ENCODE measurements around the gene NPLOC4. TPM values are rescaled to one million over a fixed set of nuclear protein-coding genes. Genes with fewer than 3 reads are reported as not detected.

Gene NPLOC4
- total RNA-seq, 2 donors from 2014 or later: 43.8 to 63.0 TPM

DNA sequence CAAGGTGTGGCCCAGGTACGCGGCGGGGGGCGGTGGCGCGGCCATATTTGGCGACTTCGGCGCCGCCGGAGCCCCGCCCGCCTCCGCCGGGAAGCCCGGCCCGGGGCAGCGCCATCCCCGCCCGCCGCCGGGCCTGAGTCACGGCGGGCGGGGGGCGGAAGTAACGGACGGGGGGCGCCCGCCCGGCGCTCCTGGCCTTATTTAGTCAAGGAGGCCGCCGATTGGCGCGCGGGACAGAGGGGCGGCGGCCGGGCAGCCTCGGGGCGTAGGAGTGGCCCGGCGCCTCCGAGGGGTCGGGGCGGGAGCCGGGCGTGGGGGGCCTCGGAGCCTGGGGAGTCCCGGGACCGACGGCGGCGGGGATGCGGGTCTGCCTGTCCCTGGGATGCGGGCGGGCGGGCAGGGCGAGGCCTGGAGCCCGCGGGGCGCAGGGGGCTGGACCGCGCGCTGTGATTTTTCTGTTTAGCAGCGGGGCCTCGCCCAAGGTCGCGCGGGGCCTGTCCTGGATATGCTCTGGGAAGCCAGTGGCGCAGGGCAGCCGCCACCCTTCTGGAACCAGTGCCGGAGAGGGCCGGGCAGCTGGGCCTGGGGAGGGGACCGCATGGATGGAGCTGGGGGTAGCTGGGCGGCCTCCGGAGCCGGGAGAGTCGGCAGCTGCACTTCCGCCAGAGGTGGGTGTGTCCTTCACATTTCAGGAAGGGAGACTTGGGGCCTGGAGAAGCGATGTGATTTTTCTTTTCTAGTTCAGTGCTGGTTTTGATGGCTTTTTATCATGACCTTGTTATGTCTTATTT is 122.0 kb downstream of the NPLOC4 start:
- Histone ChIP-seq H3K4me3 (peak overlapping the region in 1 of 2 donors; percentile 63), H3K36me3 (replicated peaks in 1 of 2; ENCODE audit: insufficient read depth in 1 of 2, low read depth in 2 of 2) (peaks cover 0 to 9% of the 10 kb centered on the region in 2 donors), H3K27ac (peak overlapping the region; percentile 99 to 100 (median 99)), H3K9me3 (no peaks in the 10 kb centered on the region), H3K4me1 (peaks cover 58% of the 10 kb centered on the region), H3K27me3 (no peaks in the 10 kb centered on the region)
- ATAC-seq: peak; percentile 31
- intact Hi-C loops (cut with DNase I): no loop called here
- DNase-seq: peak; percentile 78 to 83 (median 80)
- TF ChIP-seq, protein P1, sequence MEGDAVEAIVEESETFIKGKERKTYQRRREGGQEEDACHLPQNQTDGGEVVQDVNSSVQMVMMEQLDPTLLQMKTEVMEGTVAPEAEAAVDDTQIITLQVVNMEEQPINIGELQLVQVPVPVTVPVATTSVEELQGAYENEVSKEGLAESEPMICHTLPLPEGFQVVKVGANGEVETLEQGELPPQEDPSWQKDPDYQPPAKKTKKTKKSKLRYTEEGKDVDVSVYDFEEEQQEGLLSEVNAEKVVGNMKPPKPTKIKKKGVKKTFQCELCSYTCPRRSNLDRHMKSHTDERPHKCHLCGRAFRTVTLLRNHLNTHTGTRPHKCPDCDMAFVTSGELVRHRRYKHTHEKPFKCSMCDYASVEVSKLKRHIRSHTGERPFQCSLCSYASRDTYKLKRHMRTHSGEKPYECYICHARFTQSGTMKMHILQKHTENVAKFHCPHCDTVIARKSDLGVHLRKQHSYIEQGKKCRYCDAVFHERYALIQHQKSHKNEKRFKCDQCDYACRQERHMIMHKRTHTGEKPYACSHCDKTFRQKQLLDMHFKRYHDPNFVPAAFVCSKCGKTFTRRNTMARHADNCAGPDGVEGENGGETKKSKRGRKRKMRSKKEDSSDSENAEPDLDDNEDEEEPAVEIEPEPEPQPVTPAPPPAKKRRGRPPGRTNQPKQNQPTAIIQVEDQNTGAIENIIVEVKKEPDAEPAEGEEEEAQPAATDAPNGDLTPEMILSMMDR (IDR thresholded peaks at IDR 0.05): peak in 1 of 7 experiments; percentile 4
- TF ChIP-seq POLR2A (IDR thresholded peaks at IDR 0.05): peak; percentile 13 to 63 (median 56)
- WGBS, 2 donors: 1% methylated on average over 45 of the region's 82 CpGs; no CpG with 5 or more reads in 1 of the 2 donors

GRCh38 chr17:81514489-81514738 is 122.5 kb downstream of the NPLOC4 start:
- DNase-seq: no peak
- WGBS, 2 donors: 0% methylated on average over 17 of the region's 34 CpGs; no CpG with 5 or more reads in 1 of the 2 donors
- no peaks in the 10 kb centered on the region for H3K9me3 ChIP-seq
- peak overlapping the region; percentile 99 to 100 (median 99) for H3K27ac ChIP-seq
- intact Hi-C loops (cut with DNase I): no loop called here
- H3K4me3 ChIP-seq: peak overlapping the region in 1 of 2 donors; percentile 63
- peaks cover 0 to 9% of the 10 kb centered on the region in 2 donors for H3K36me3 ChIP-seq (replicated peaks in 1 of 2; ENCODE audit: insufficient read depth in 1 of 2, low read depth in 2 of 2)
- peaks cover 58% of the 10 kb centered on the region for H3K4me1 ChIP-seq
- no peak for ATAC-seq
- no peaks in the 10 kb centered on the region for H3K27me3 ChIP-seq
- TF ChIP-seq, protein P1 (IDR thresholded peaks at IDR 0.05): no peak
- peak in 1 of 3 donors; percentile 42 for TF ChIP-seq POLR2A (IDR thresholded peaks at IDR 0.05)

GRCh38 chr17:81513753-81514488 is 123.0 kb downstream of the NPLOC4 start:
- Histone ChIP-seq H3K4me3 (peak overlapping the region in 1 of 2 donors; percentile 63), H3K36me3 (replicated peaks in 1 of 2; ENCODE audit: insufficient read depth in 1 of 2, low read depth in 2 of 2) (peaks cover 0 to 9% of the 10 kb centered on the region in 2 donors), H3K27me3 (no peaks in the 10 kb centered on the region), H3K4me1 (peaks cover 58% of the 10 kb centered on the region), H3K9me3 (no peaks in the 10 kb centered on the region), H3K27ac (peak overlapping the region; percentile 99 to 100 (median 99))
- intact Hi-C loops (cut with DNase I): no loop called here
- 4% methylated on average over 53 of the region's 64 CpGs; no CpG with 5 or more reads in 1 of the 2 donors for WGBS, 2 donors
- peak; percentile 62 to 82 (median 80) for TF ChIP-seq POLR2A (IDR thresholded peaks at IDR 0.05)
- TF ChIP-seq, protein P1 (IDR thresholded peaks at IDR 0.05): peak in 2 of 7 experiments; percentile 6 to 10
- ATAC-seq: peak; percentile 38
- peak; percentile 75 to 80 (median 76) for DNase-seq

DNA sequence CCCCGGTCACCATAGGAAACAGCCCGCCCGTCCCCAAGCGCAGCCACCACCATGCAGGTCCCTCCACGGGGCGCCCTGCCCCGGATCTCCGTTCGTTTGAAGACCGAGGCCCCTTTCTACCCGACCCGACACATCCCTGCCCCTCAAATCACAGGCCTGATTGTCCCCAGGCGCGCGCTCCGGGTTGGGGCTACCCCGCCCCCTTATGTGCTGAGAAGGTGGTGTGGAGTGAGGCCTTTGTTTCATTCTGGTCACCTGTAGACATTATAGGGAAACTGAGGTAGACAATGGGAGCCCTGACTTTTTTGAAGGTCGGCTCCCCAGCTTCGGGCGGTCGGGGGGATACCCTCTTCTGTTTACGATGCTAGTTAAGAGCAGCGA is 123.5 kb downstream of the NPLOC4 start:
- H3K4me3 ChIP-seq: peak overlapping the region in 1 of 2 donors; percentile 63
- peak overlapping the region; percentile 99 to 100 (median 99) for H3K27ac ChIP-seq
- TF ChIP-seq, protein P1 (IDR thresholded peaks at IDR 0.05): no peak
- TF ChIP-seq POLR2A (IDR thresholded peaks at IDR 0.05): no peak
- WGBS, 2 donors: 2% methylated on average over 23 of the region's 23 CpGs; no CpG with 5 or more reads in 1 of the 2 donors
- H3K4me1 ChIP-seq: peaks cover 58% of the 10 kb centered on the region
- no peaks in the 10 kb centered on the region for H3K9me3 ChIP-seq
- ATAC-seq: peak; percentile 27
- intact Hi-C loops (cut with DNase I): no loop called here
- peak; percentile 68 to 74 (median 70) for DNase-seq
- H3K27me3 ChIP-seq: no peaks in the 10 kb centered on the region
- H3K36me3 ChIP-seq (replicated peaks in 1 of 2; ENCODE audit: insufficient read depth in 1 of 2, low read depth in 2 of 2): peaks cover 0 to 9% of the 10 kb centered on the region in 2 donors

All from body of pancreas (tissue), 4 donors.